Calu3 (cell line): Measurements from ENCODE around the gene LINGO1. TPM values are rescaled to one million over a fixed set of nuclear protein-coding genes. Genes with fewer than 3 reads are reported as not detected.

ENCODE experiments used
- BruUV-seq: library from RNA; stranded (reverse); fragments of 400-500 nt; replicated peaks from 2 replicates; lab custom pipeline; 2021; lab: Mats Ljungman, UMichigan
- CTCF ChIA-PET: fragments of 300-600 bp; sonication (Branson Sonifier 250); formaldehyde crosslinking; loops from one replicate; lab custom pipeline; 2022; ENCODE audit warnings: antibody characterized with exemption; lab: Charles Lee
- DNase-seq: peaks from one replicate; pipeline ENCODE4 v3.0.0; 2022
- H3K27ac Mint-ChIP-seq: one replicate; pipeline ENCODE4 v1.8.0; 2022; ENCODE audit warnings: mixed read lengths; ENCODE audit not compliant: unreplicated experiment
- H3K27me3 Mint-ChIP-seq: one replicate; pipeline ENCODE4 v1.8.0; 2022; ENCODE audit warnings: mixed read lengths; ENCODE audit not compliant: unreplicated experiment
- H3K36me3 Mint-ChIP-seq: one replicate; pipeline ENCODE4 v1.8.0; 2022; ENCODE audit warnings: mild to moderate bottlenecking, moderate library complexity, mixed read lengths; ENCODE audit not compliant: insufficient read depth, unreplicated experiment
- H3K4me1 Mint-ChIP-seq: one replicate; pipeline ENCODE4 v1.8.0; 2022; ENCODE audit warnings: mild to moderate bottlenecking, low read depth, mixed read lengths; ENCODE audit not compliant: unreplicated experiment
- H3K4me3 Mint-ChIP-seq: one replicate; pipeline ENCODE4 v1.8.0; 2022; ENCODE audit warnings: mild to moderate bottlenecking, low read depth, moderate library complexity, mixed read lengths; ENCODE audit not compliant: unreplicated experiment
- H3K9me3 Mint-ChIP-seq: one replicate; pipeline ENCODE4 v1.8.0; 2022; ENCODE audit warnings: low read depth, mixed read lengths; ENCODE audit not compliant: unreplicated experiment
- CTCF ChIP-seq: fragments of 200-600 bp; IDR thresholded peaks from one replicate; pipeline ENCODE4 v1.8.0; 2022; ENCODE audit warnings: antibody characterized with exemption; ENCODE audit not compliant: unreplicated experiment
- intact Hi-C: fragments of 100-400 bp; cut with micrococcal nuclease; formaldehyde crosslinking; loops from one replicate; pipeline ENCODE4 v1.10.0; 2022; ENCODE audit not compliant: unreplicated experiment
- total RNA-seq: library from RNA; stranded (reverse); gene quantifications from 2 replicates; pipeline ENCODE4 v1.2.3, GENCODE V29; 2022

The LINGO1 gene
- total RNA-seq, 1 experiment from 2014 or later: not detected

- no peak for TF ChIP-seq CTCF
- intact Hi-C loops: no loop called here
- H3K4me3 Mint-ChIP-seq: no peak overlapping the region
- peaks cover 60% of the 10 kb centered on the region for H3K27me3 Mint-ChIP-seq
- CTCF ChIA-PET: interaction anchor here (0.5 kb wide), 1 partner anchor 72 kb away, joined by 5 read pairs; no protein-coding TSS in a partner anchor
- H3K4me1 Mint-ChIP-seq: no peaks in the 10 kb centered on the region
- H3K27ac Mint-ChIP-seq: no peak overlapping the region
- no peaks in the 10 kb centered on the region for H3K9me3 Mint-ChIP-seq
- no TSS peak for BruUV-seq
- no peaks in the 10 kb centered on the region for H3K36me3 Mint-ChIP-seq
- no peak for DNase-seq
These were observed 40.6 kb downstream of the LINGO1 start for GRCh38 chr15:77591968-77592613.

GRCh38 chr15:77589839-77590238 is 42.9 kb downstream of the LINGO1 start:
- no peak for TF ChIP-seq CTCF
- H3K9me3 Mint-ChIP-seq: no peaks in the 10 kb centered on the region
- intact Hi-C loops: no loop called here
- H3K4me1 Mint-ChIP-seq: no peaks in the 10 kb centered on the region
- no TSS peak for BruUV-seq
- H3K4me3 Mint-ChIP-seq: no peak overlapping the region
- CTCF ChIA-PET: interaction anchor here (0.5 kb wide), 1 partner anchor 367 kb away, joined by 4 read pairs; no protein-coding TSS in a partner anchor
- no peaks in the 10 kb centered on the region for H3K36me3 Mint-ChIP-seq
- no peak overlapping the region for H3K27ac Mint-ChIP-seq
- peaks cover 79% of the 10 kb centered on the region for H3K27me3 Mint-ChIP-seq
- peak; percentile 54 for DNase-seq

- Mint-ChIP-seq H3K27me3 (peaks cover 94% of the 10 kb centered on the region), H3K4me1 (no peaks in the 10 kb centered on the region), H3K27ac (no peak overlapping the region), H3K9me3 (no peaks in the 10 kb centered on the region), H3K4me3 (no peak overlapping the region), H3K36me3 (no peaks in the 10 kb centered on the region)
- DNase-seq: no peak
- intact Hi-C loops: no loop called here
- CTCF ChIA-PET: no interaction called here
- no peak for TF ChIP-seq CTCF
- no TSS peak for BruUV-seq
These were observed 44.6 kb downstream of the LINGO1 start for GRCh38 chr15:77588126-77588525.

- no peak overlapping the region for H3K27ac Mint-ChIP-seq
- CTCF ChIA-PET: interaction anchor here (1.0 kb wide), 1 partner anchor 39 kb away, joined by 3 read pairs; no protein-coding TSS in a partner anchor
- H3K27me3 Mint-ChIP-seq: peaks cover 95% of the 10 kb centered on the region
- TF ChIP-seq CTCF: no peak
- intact Hi-C loops: no loop called here
- no peak for DNase-seq
- no peaks in the 10 kb centered on the region for H3K36me3 Mint-ChIP-seq
- H3K4me3 Mint-ChIP-seq: no peak overlapping the region
- no TSS peak for BruUV-seq
- no peaks in the 10 kb centered on the region for H3K4me1 Mint-ChIP-seq
- no peaks in the 10 kb centered on the region for H3K9me3 Mint-ChIP-seq
These were observed 48.0 kb downstream of the LINGO1 start for GRCh38 chr15:77584691-77585090.
